HepG2 (cell line): Measurements from ENCODE around the gene SP1. TPM values are rescaled to one million over a fixed set of nuclear protein-coding genes. Genes with fewer than 3 reads are reported as not detected.

ENCODE experiments used
- CBX5 ChIP-seq: sonication (generic); formaldehyde crosslinking; IDR thresholded peaks from 2 replicates; pipeline ENCODE4 v1.4.0; 2020; ENCODE audit warnings: missing genetic modification reagents, borderline replicate concordance
- SOX6 ChIP-seq, 2 experiments: fragments of 450-650 bp in 1 of 2; sonication (generic) in 1 of 2; formaldehyde crosslinking in 1 of 2; IDR thresholded peaks; 2 replicates each; pipeline versions ENCODE4 v1.4.0 to v1.6.1; 2017 to 2020; ENCODE audit warnings: antibody characterized with exemption in 1 of 2, mild to moderate bottlenecking in 1 of 2, missing genetic modification reagents in 1 of 2
- TAF15 ChIP-seq: fragments of 200-400 bp; formaldehyde crosslinking; IDR thresholded peaks from one replicate; pipeline ENCODE4 v1.6.1; 2018; ENCODE audit warnings: mild to moderate bottlenecking, low read depth, low read length; ENCODE audit not compliant: poor library complexity, severe bottlenecking
- ZKSCAN1 ChIP-seq: fragments of 150-350 bp; IDR thresholded peaks from 2 replicates; pipeline ENCODE4 v1.6.1; 2014; ENCODE audit warnings: low read length
- ZNF788 ChIP-seq: sonication (generic); formaldehyde crosslinking; IDR thresholded peaks from 2 replicates; pipeline ENCODE4 v1.5.0; 2020; ENCODE audit warnings: mild to moderate bottlenecking, missing genetic modification reagents, borderline replicate concordance
- ZSCAN9 ChIP-seq: IDR thresholded peaks from 2 replicates; pipeline ENCODE4 v1.6.1; 2016; ENCODE audit warnings: borderline replicate concordance
- polyA plus RNA-seq, 8 experiments: library from polyadenylated mRNA; depleted of rRNA in 3 of 8; stranded (reverse) in 7 of 8; unstranded in 1 of 8; fragments of >200 nt; fragmentation: Illumina TruSeq in 4 of 8; extraction: Trizol in 4 of 8; gene quantifications; 2 replicates each; pipeline versions ENCODE4 v1.2.1 to v1.2.3, GENCODE V29; 2011 to 2016; ENCODE audit warnings: low read depth in 4 of 8, missing spikeins in 1 of 8, mixed read lengths in 1 of 8; ENCODE audit not compliant: insufficient read depth in 1 of 8
- total RNA-seq, 5 experiments: library from RNA; depleted of rRNA; stranded (reverse); fragments of >200 nt; fragmentation: Illumina TruSeq; extraction: Trizol; gene quantifications; 2 replicates each; pipeline ENCODE4 v1.2.3, GENCODE V29; 2016; ENCODE audit warnings: low read depth in 1 of 5
- TF ChIP-seq, protein P1 (sequence below): sonication (generic); formaldehyde crosslinking; IDR thresholded peaks from 2 replicates; pipeline ENCODE4 v1.5.0; 2020; ENCODE audit warnings: mild to moderate bottlenecking, missing genetic modification reagents, borderline replicate concordance
- TF ChIP-seq, protein P2 (sequence below): sonication (generic); formaldehyde crosslinking; IDR thresholded peaks from 2 replicates; pipeline ENCODE4 v1.5.1; 2020; ENCODE audit warnings: missing genetic modification reagents, mild to moderate bottlenecking, borderline replicate concordance

The SP1 gene
- total and polyA plus RNA-seq, 2 of the 13 experiments (the other 11 are each of a cell fraction or from before 2014, with no cell fraction given) = 26.5 to 27.5 TPM

DNA sequence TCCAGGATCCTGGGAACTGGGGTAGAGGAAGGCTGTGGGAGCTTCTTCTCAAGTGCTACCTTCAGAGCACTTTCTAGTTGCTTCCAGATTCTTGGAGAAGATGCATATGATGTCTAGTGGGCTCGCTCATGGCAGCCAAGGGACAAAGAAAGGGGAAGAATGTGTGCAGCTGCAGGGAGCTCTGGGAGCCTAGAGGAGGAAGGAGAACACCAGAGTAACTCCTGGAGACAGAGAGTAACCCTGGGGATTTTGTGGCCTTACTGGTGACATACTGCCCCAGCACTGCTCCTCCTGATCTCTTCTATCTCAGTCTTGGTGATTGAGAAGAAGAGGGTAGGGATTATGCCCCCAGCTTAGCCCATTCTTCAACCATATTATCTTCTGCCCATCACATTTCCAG is 33.5 kb upstream of the SP1 start (continued):
- TF ChIP-seq, protein P1, sequence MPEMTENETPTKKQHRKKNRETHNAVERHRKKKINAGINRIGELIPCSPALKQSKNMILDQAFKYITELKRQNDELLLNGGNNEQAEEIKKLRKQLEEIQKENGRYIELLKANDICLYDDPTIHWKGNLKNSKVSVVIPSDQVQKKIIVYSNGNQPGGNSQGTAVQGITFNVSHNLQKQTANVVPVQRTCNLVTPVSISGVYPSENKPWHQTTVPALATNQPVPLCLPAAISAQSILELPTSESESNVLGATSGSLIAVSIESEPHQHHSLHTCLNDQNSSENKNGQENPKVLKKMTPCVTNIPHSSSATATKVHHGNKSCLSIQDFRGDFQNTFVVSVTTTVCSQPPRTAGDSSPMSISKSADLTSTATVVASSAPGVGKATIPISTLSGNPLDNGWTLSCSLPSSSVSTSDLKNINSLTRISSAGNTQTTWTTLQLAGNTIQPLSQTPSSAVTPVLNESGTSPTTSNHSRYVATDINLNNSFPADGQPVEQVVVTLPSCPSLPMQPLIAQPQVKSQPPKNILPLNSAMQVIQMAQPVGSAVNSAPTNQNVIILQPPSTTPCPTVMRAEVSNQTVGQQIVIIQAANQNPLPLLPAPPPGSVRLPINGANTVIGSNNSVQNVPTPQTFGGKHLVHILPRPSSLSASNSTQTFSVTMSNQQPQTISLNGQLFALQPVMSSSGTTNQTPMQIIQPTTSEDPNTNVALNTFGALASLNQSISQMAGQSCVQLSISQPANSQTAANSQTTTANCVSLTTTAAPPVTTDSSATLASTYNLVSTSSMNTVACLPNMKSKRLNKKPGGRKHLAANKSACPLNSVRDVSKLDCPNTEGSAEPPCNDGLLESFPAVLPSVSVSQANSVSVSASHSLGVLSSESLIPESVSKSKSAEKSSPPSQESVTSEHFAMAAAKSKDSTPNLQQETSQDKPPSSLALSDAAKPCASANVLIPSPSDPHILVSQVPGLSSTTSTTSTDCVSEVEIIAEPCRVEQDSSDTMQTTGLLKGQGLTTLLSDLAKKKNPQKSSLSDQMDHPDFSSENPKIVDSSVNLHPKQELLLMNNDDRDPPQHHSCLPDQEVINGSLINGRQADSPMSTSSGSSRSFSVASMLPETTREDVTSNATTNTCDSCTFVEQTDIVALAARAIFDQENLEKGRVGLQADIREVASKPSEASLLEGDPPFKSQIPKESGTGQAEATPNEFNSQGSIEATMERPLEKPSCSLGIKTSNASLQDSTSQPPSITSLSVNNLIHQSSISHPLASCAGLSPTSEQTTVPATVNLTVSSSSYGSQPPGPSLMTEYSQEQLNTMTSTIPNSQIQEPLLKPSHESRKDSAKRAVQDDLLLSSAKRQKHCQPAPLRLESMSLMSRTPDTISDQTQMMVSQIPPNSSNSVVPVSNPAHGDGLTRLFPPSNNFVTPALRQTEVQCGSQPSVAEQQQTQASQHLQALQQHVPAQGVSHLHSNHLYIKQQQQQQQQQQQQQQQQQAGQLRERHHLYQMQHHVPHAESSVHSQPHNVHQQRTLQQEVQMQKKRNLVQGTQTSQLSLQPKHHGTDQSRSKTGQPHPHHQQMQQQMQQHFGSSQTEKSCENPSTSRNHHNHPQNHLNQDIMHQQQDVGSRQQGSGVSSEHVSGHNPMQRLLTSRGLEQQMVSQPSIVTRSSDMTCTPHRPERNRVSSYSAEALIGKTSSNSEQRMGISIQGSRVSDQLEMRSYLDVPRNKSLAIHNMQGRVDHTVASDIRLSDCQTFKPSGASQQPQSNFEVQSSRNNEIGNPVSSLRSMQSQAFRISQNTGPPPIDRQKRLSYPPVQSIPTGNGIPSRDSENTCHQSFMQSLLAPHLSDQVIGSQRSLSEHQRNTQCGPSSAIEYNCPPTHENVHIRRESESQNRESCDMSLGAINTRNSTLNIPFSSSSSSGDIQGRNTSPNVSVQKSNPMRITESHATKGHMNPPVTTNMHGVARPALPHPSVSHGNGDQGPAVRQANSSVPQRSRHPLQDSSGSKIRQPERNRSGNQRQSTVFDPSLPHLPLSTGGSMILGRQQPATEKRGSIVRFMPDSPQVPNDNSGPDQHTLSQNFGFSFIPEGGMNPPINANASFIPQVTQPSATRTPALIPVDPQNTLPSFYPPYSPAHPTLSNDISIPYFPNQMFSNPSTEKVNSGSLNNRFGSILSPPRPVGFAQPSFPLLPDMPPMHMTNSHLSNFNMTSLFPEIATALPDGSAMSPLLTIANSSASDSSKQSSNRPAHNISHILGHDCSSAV (CRISPR knock-in tag) = no peak
- TF ChIP-seq ZKSCAN1 (no peak), TAF15 (no peak), SOX6 (IDR thresholded peaks at IDR 0.05) (no peak), SOX6 (CRISPR knock-in tag; IDR thresholded peaks at IDR 0.05) (no peak), ZSCAN9 (CRISPR knock-in tag) (no peak), CBX5 (CRISPR knock-in tag) (no peak), ZNF788 (CRISPR knock-in tag) (no peak)
- TF ChIP-seq, protein P2, sequence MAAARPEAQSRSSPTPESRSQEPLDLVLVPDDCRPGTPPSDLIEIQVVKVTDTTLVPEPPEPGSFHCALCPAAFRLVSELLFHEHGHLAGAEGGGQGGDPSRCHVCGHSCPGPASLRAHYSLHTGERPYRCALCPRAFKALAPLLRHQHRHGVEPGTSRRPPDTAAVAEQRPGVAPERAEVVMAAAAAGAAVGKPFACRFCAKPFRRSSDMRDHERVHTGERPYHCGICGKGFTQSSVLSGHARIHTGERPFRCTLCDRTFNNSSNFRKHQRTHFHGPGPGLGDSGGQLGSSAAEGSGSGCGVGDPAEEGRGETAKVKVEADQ (CRISPR knock-in tag) = no peak
